B cell (primary cell): ENCODE results near the gene CDC42. TPM values are rescaled to one million over a fixed set of nuclear protein-coding genes. Genes with fewer than 3 reads are reported as not detected.

ENCODE experiments used
- ATAC-seq: fragments of 200-7000 bp; cut with Tn5 transposase; one replicate; pipeline ENCODE4 v1.10.0; 2021; ENCODE audit warnings: low read depth, mild to moderate bottlenecking, moderate number of reproducible peaks, moderate library complexity
- CTCF ChIA-PET: fragments of 350-600 bp; sonication (Branson Sonifier 250); formaldehyde crosslinking; loops from one replicate; lab custom pipeline; 2021; ENCODE audit warnings: antibody characterized with exemption, inconsistent platforms; lab: Charles Lee
- POLR2A ChIA-PET: fragments of 350-600 bp; sonication (Branson Sonifier 250); formaldehyde crosslinking; loops from one replicate; lab custom pipeline; 2021; ENCODE audit warnings: antibody characterized with exemption; lab: Charles Lee
- DNase-seq: peaks from one replicate; pipeline ENCODE4 v3.0.0; 2013
- H2AFZ ChIP-seq: 2 replicates; pipeline ENCODE4 v1.6.1; 2012; ENCODE audit warnings: mild to moderate bottlenecking, low read depth, low read length; ENCODE audit not compliant: insufficient read depth, poor library complexity, severe bottlenecking
- H3K27ac ChIP-seq, 2 donors: 1 replicate in 1 of 2; 2 replicates in 1 of 2; pipeline ENCODE4 v1.5.1; 2012 to 2013; ENCODE audit warnings: low read length in 2 of 2, mild to moderate bottlenecking in 2 of 2, moderate library complexity in 1 of 2
- H3K27me3 ChIP-seq, 4 experiments: fragments of 200-600 bp in 1 of 4; sonication (generic) in 1 of 4; replicated peaks in 1 of 4; 1 replicate in 2 of 4; 2 replicates in 2 of 4; pipeline versions ENCODE4 v1.6.1 to v1.7.0; 2013 to 2016; ENCODE audit warnings: low read length in 3 of 4, mild to moderate bottlenecking in 2 of 4, mixed read lengths in 1 of 4, moderate library complexity in 1 of 4; ENCODE audit not compliant: insufficient read depth in 4 of 4, control insufficient read depth in 3 of 4; ENCODE audit errors: control extremely low read depth in 1 of 4
- H3K36me3 ChIP-seq, 2 experiments: replicated peaks in 1 of 2; 1 replicate in 1 of 2; 2 replicates in 1 of 2; pipeline versions ENCODE4 v1.6.1 to v1.7.1; 2013; ENCODE audit warnings: low read length in 1 of 2; ENCODE audit not compliant: insufficient read depth in 2 of 2, control insufficient read depth in 1 of 2; ENCODE audit errors: control extremely low read depth in 1 of 2, extremely low read depth in 1 of 2
- H3K4me1 ChIP-seq, 2 donors: fragments of 200-600 bp in 1 of 2; sonication (generic) in 1 of 2; 1 replicate in 1 of 2; 2 replicates in 1 of 2; pipeline versions ENCODE4 v1.5.1 to v1.6.1; 2013 to 2017; ENCODE audit warnings: low read length in 2 of 2; ENCODE audit not compliant: control insufficient read depth in 2 of 2, insufficient read depth in 2 of 2
- H3K4me2 ChIP-seq: replicated peaks from 2 replicates; pipeline ENCODE3; 2012; ENCODE audit warnings: mild to moderate bottlenecking, low read depth, low read length; ENCODE audit not compliant: poor library complexity, severe bottlenecking
- H3K4me3 ChIP-seq, 5 experiments: fragments of 200-600 bp in 1 of 5; sonication (generic) in 1 of 5; 1 replicate in 3 of 5; 2 replicates in 2 of 5; pipeline versions ENCODE4 v1.5.1 to v1.7.0; 2011 to 2016; ENCODE audit warnings: low read length in 4 of 5, mild to moderate bottlenecking in 4 of 5, low read depth in 2 of 5, control low read depth in 1 of 5, moderate library complexity in 1 of 5; ENCODE audit not compliant: insufficient read depth in 1 of 5; ENCODE audit errors: control extremely low read depth in 1 of 5, extremely low read depth in 1 of 5
- H3K79me2 ChIP-seq: fragments of 200-600 bp; sonication (generic); one replicate; pipeline ENCODE4 v1.6.0; 2016; ENCODE audit warnings: low read length; ENCODE audit not compliant: control insufficient read depth, insufficient read depth
- H3K9ac ChIP-seq: fragments of 200-600 bp; sonication (generic); 2 replicates; pipeline ENCODE4 v1.6.1; 2017; ENCODE audit warnings: mild to moderate bottlenecking, low read length, moderate library complexity
- H3K9me3 ChIP-seq, 3 donors: one replicate each; pipeline versions ENCODE4 v1.6.1 to v1.7.1; 2013; ENCODE audit warnings: low read length in 2 of 3; ENCODE audit not compliant: control insufficient read depth in 2 of 3, insufficient read depth in 1 of 3; ENCODE audit errors: control extremely low read depth in 1 of 3
- H4K20me1 ChIP-seq: 2 replicates; pipeline ENCODE4 v1.6.0; 2012; ENCODE audit warnings: mild to moderate bottlenecking, low read length; ENCODE audit not compliant: insufficient read depth, control insufficient read depth, poor library complexity, severe bottlenecking
- H3K27ac Mint-ChIP-seq: one replicate; pipeline ENCODE4 v1.8.0; 2021; ENCODE audit warnings: mixed read lengths
- H3K27me3 Mint-ChIP-seq: one replicate; pipeline ENCODE4 v1.8.0; 2021; ENCODE audit warnings: mixed read lengths
- H3K4me1 Mint-ChIP-seq: one replicate; pipeline ENCODE4 v1.8.0; 2021; ENCODE audit warnings: mixed read lengths
- H3K4me3 Mint-ChIP-seq: one replicate; pipeline ENCODE4 v1.8.0; 2021; ENCODE audit warnings: mixed read lengths
- H3K9me3 Mint-ChIP-seq: one replicate; pipeline ENCODE4 v1.8.0; 2022; ENCODE audit warnings: mixed read lengths; ENCODE audit not compliant: insufficient read depth
- EZH2 ChIP-seq: IDR thresholded peaks from 2 replicates; pipeline ENCODE4 v1.6.1; 2012; ENCODE audit warnings: borderline replicate concordance, low read depth, mild to moderate bottlenecking, moderate library complexity, low read length; ENCODE audit not compliant: insufficient read depth, poor library complexity, severe bottlenecking
- WGBS: methylation state at CpG from one replicate; pipeline ENCODE4 v1.1.5; 2013; ENCODE audit warnings: missing lambda C conversion rate; ENCODE audit not compliant: insufficient coverage; 5-methylcytosine and 5-hydroxymethylcytosine counted together
- intact Hi-C: fragments of 100-400 bp; cut with micrococcal nuclease; formaldehyde crosslinking; loops from one replicate; pipeline ENCODE4 v1.10.0; 2022
- polyA plus RNA-seq: library from polyadenylated mRNA; depleted of rRNA; stranded (reverse); fragments of >200 nt; gene quantifications from 2 replicates; pipeline ENCODE4 v1.2.3, GENCODE V29; 2012
- total RNA-seq, 2 donors: library from RNA; stranded (reverse); fragments of 120-200 nt in 1 of 2; gene quantifications; 1 replicate in 1 of 2; 2 replicates in 1 of 2; pipeline versions ENCODE4 v1.2.3 to v1.2.4, GENCODE V29; 2013 to 2022
- TF ChIP-seq, protein P1 (sequence below): fragments of 200-600 bp; IDR thresholded peaks from one replicate; pipeline ENCODE4 v1.8.0; 2022; ENCODE audit warnings: antibody characterized with exemption, mild to moderate bottlenecking

The CDC42 gene
- total and polyA plus RNA-seq, 2 donors (not counting 1 experiment from before 2014, with no cell fraction given): 111 to 202 TPM

DNA sequence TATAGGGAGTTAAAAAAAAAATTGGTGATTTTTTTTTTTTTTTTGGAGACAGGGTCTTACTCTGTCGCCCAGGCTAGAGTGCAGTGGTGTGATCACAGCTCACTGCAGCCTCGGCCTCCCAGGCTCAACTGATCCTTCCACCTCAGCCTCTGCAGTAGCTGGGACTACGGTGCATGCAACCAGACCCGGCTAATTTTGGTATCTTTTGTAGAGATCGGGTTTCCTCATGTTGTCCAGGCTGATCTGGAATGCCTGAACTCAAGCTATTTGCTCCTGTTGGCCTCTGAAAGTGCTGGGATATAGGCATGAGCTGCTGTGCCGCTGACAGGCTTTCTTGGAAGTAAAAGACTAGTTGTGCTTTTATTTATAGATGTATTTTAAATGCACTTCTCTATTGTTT is 3.0 kb downstream of the CDC42 start:
- peaks cover 58% of the 10 kb centered on the region in 2 donors for H3K4me1 ChIP-seq
- peak overlapping the region; percentile 39 for H3K4me2 ChIP-seq
- peaks cover 5 to 31% of the 10 kb centered on the region in 2 experiments for H3K36me3 ChIP-seq
- CTCF ChIA-PET: interaction anchor here (1.2 to 9.3 kb wide), 3 partner anchors 32 to 45 kb away, joined by 3 to 89 read pairs (median 5); no protein-coding TSS in a partner anchor
- peaks cover 58% of the 10 kb centered on the region for H3K4me1 Mint-ChIP-seq
- ATAC-seq (no peak), DNase-seq (no peak)
- peaks cover 80% of the 10 kb centered on the region for H3K79me2 ChIP-seq
- 68% methylated on average over 2 of the region's 6 CpGs for WGBS
- POLR2A ChIA-PET: interaction anchor here (0.7 to 3.8 kb wide), 4 partner anchors 20 to 53 kb away, joined by 3 to 25 read pairs (median 8); no protein-coding TSS in a partner anchor
- H3K27ac Mint-ChIP-seq: no peak overlapping the region
- no peak overlapping the region for H2AFZ ChIP-seq
- TF ChIP-seq, protein P1, sequence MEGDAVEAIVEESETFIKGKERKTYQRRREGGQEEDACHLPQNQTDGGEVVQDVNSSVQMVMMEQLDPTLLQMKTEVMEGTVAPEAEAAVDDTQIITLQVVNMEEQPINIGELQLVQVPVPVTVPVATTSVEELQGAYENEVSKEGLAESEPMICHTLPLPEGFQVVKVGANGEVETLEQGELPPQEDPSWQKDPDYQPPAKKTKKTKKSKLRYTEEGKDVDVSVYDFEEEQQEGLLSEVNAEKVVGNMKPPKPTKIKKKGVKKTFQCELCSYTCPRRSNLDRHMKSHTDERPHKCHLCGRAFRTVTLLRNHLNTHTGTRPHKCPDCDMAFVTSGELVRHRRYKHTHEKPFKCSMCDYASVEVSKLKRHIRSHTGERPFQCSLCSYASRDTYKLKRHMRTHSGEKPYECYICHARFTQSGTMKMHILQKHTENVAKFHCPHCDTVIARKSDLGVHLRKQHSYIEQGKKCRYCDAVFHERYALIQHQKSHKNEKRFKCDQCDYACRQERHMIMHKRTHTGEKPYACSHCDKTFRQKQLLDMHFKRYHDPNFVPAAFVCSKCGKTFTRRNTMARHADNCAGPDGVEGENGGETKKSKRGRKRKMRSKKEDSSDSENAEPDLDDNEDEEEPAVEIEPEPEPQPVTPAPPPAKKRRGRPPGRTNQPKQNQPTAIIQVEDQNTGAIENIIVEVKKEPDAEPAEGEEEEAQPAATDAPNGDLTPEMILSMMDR: no peak
- no peak for TF ChIP-seq EZH2
- intact Hi-C loops: no loop called here
- peaks cover 67% of the 10 kb centered on the region for H4K20me1 ChIP-seq
- no peak overlapping the region for H3K9ac ChIP-seq
- no peaks in the 10 kb centered on the region for H3K9me3 ChIP-seq
- no peaks in the 10 kb centered on the region for H3K9me3 Mint-ChIP-seq
- no peaks in the 10 kb centered on the region for H3K27me3 Mint-ChIP-seq
- H3K27me3 ChIP-seq: no peaks in the 10 kb centered on the region
- H3K27ac ChIP-seq: peak overlapping the region; percentile 14 to 25
- H3K4me3 ChIP-seq: peak overlapping the region in 1 of 5 experiments; percentile 16
- H3K4me3 Mint-ChIP-seq: peak overlapping the region; percentile 64

GRCh38 chr1:22056043-22056442 is 3.5 kb downstream of the CDC42 start:
- H3K36me3 ChIP-seq: peaks cover 5 to 31% of the 10 kb centered on the region in 2 experiments
- ATAC-seq (no peak), DNase-seq (no peak)
- peak overlapping the region in 1 of 2 donors; percentile 15 for H3K27ac ChIP-seq
- peak overlapping the region; percentile 39 for H3K4me2 ChIP-seq
- peaks cover 86% of the 10 kb centered on the region for H3K79me2 ChIP-seq
- H2AFZ ChIP-seq: no peak overlapping the region
- peaks cover 62 to 64% of the 10 kb centered on the region in 2 donors for H3K4me1 ChIP-seq
- WGBS: no CpG with 5 or more reads among the region's 1 CpG
- no peaks in the 10 kb centered on the region for H3K9me3 ChIP-seq
- ChIA-PET POLR2A (interaction anchor here (0.7 to 1.5 kb wide), 2 partner anchors 31 to 52 kb away, joined by 7 to 25 read pairs; no protein-coding TSS in a partner anchor), CTCF (interaction anchor here (1.9 to 9.3 kb wide), 2 partner anchors 33 to 44 kb away, joined by 5 to 89 read pairs; no protein-coding TSS in a partner anchor)
- H3K9ac ChIP-seq: no peak overlapping the region
- TF ChIP-seq, protein P1: no peak
- TF ChIP-seq EZH2: no peak
- Mint-ChIP-seq H3K4me3 (peak overlapping the region; percentile 37), H3K27ac (peak overlapping the region; percentile 11), H3K4me1 (peaks cover 62% of the 10 kb centered on the region), H3K27me3 (no peaks in the 10 kb centered on the region), H3K9me3 (no peaks in the 10 kb centered on the region)
- H3K4me3 ChIP-seq: peak overlapping the region in 1 of 5 experiments; percentile 16
- intact Hi-C loops: loop anchor here (2.0 kb wide), 1 partner anchor 19 kb away; no protein-coding TSS in a partner anchor
- no peaks in the 10 kb centered on the region for H3K27me3 ChIP-seq
- H4K20me1 ChIP-seq: peaks cover 73% of the 10 kb centered on the region
